CD4-positive, alpha-beta T cell (primary cell): ENCODE measurements around the gene SLC44A5. TPM values are rescaled to one million over a fixed set of nuclear protein-coding genes. Genes with fewer than 3 reads are reported as not detected.

Experiments
- ATAC-seq: fragments of 200-7000 bp; cut with Tn5 transposase; one replicate; pipeline ENCODE4 v1.10.0; 2022; ENCODE audit warnings: mild to moderate bottlenecking; ENCODE audit not compliant: poor library complexity
- CTCF ChIA-PET: fragments of 350-600 bp; sonication (Branson Sonifier 250); formaldehyde crosslinking; loops from one replicate; lab custom pipeline; 2021; ENCODE audit warnings: antibody characterized with exemption, inconsistent platforms; lab: Charles Lee
- POLR2A ChIA-PET: fragments of 350-600 bp; sonication (Branson Sonifier 250); formaldehyde crosslinking; loops from one replicate; lab custom pipeline; 2021; ENCODE audit warnings: antibody characterized with exemption, inconsistent platforms; lab: Charles Lee
- DNase-seq, 14 experiments: peaks; one replicate each; pipeline ENCODE4 v3.0.0-alpha.2; 2013 to 2020; ENCODE audit warnings: mixed read lengths in 2 of 14
- H3K27ac ChIP-seq, 2 donors: one replicate each; pipeline versions ENCODE4 v1.5.1 to v1.7.0; 2013; ENCODE audit warnings: low read length in 2 of 2, low read depth in 1 of 2, mild to moderate bottlenecking in 1 of 2
- H3K27me3 ChIP-seq, 2 experiments: 1 replicate in 1 of 2; 2 replicates in 1 of 2; pipeline versions ENCODE4 v1.6.1 to v1.7.0; 2013; ENCODE audit warnings: low read length in 2 of 2, control low read depth in 1 of 2, mild to moderate bottlenecking in 1 of 2, moderate library complexity in 1 of 2; ENCODE audit not compliant: insufficient read depth in 2 of 2, control insufficient read depth in 1 of 2
- H3K36me3 ChIP-seq: one replicate; pipeline ENCODE4 v1.6.1; 2013; ENCODE audit warnings: low read length, control low read depth; ENCODE audit not compliant: insufficient read depth
- H3K4me1 ChIP-seq: one replicate; pipeline ENCODE4 v1.6.1; 2013; ENCODE audit warnings: low read length, control low read depth; ENCODE audit not compliant: insufficient read depth
- H3K4me3 ChIP-seq: one replicate; pipeline ENCODE4 v1.5.1; 2013; ENCODE audit warnings: mild to moderate bottlenecking, low read length, moderate library complexity
- H3K9me3 ChIP-seq, 2 experiments: 1 replicate in 1 of 2; 2 replicates in 1 of 2; pipeline versions ENCODE4 v1.6.1 to v1.7.0; 2013; ENCODE audit warnings: low read length in 2 of 2, mild to moderate bottlenecking in 2 of 2, control low read depth in 1 of 2, moderate library complexity in 1 of 2; ENCODE audit not compliant: control insufficient read depth in 1 of 2, insufficient read depth in 1 of 2
- H3K27ac Mint-ChIP-seq: one replicate; pipeline ENCODE4 v1.8.0; 2020; ENCODE audit warnings: mixed read lengths
- H3K27me3 Mint-ChIP-seq: one replicate; pipeline ENCODE4 v1.8.0; 2021; ENCODE audit warnings: mixed read lengths
- H3K36me3 Mint-ChIP-seq: one replicate; pipeline ENCODE4 v1.8.0; 2021; ENCODE audit warnings: low read depth, mixed read lengths
- H3K4me1 Mint-ChIP-seq: one replicate; pipeline ENCODE4 v1.8.0; 2021; ENCODE audit warnings: low read depth, mixed read lengths
- H3K4me3 Mint-ChIP-seq: one replicate; pipeline ENCODE4 v1.8.0; 2020; ENCODE audit warnings: mild to moderate bottlenecking, mixed read lengths
- H3K9me3 Mint-ChIP-seq: one replicate; pipeline ENCODE4 v1.8.0; 2020; ENCODE audit warnings: mixed read lengths
- CTCF ChIP-seq: fragments of 200-600 bp; IDR thresholded peaks from one replicate; pipeline ENCODE4 v1.8.0; 2022; ENCODE audit warnings: antibody characterized with exemption, mild to moderate bottlenecking
- intact Hi-C, 2 experiments: fragments of 100-400 bp; cut with DNase I in 1 of 2; cut with micrococcal nuclease in 1 of 2; formaldehyde crosslinking; loops; one replicate each; pipeline versions ENCODE4 v1.15.1 to v1.9.0; 2023 to 2025; cut with DNase I, micrococcal nuclease
- total RNA-seq, 174 experiments: library from RNA in 2 of 174; stranded (reverse) in 2 of 174; gene quantifications; one replicate each; pipeline ENCODE4 v1.2.3 and lab custom pipeline; 2021 to 2026

The SLC44A5 gene
- total RNA-seq, 2 experiments from 2014 or later: not detected

- Mint-ChIP-seq H3K4me3 (no peak overlapping the region), H3K27ac (no peak overlapping the region), H3K9me3 (no peaks in the 10 kb centered on the region), H3K27me3 (no peaks in the 10 kb centered on the region), H3K4me1 (no peaks in the 10 kb centered on the region), H3K36me3 (no peaks in the 10 kb centered on the region)
- ChIA-PET CTCF (no interaction called here), POLR2A (no interaction called here)
- Histone ChIP-seq H3K4me3 (no peak overlapping the region), H3K36me3 (no peaks in the 10 kb centered on the region), H3K9me3 (no peaks in the 10 kb centered on the region), H3K27ac (no peak overlapping the region), H3K27me3 (no peaks in the 10 kb centered on the region), H3K4me1 (no peaks in the 10 kb centered on the region)
- DNase-seq (no peak), ATAC-seq (no peak)
- no peak for TF ChIP-seq CTCF
- intact Hi-C loops: no loop called here
Measured at GRCh38 chr1:75211648-75212047, 399.3 kb downstream of the SLC44A5 start.

- H3K36me3 ChIP-seq: no peaks in the 10 kb centered on the region
- TF ChIP-seq CTCF: no peak
- H3K27me3 Mint-ChIP-seq: no peaks in the 10 kb centered on the region
- H3K4me1 Mint-ChIP-seq: no peaks in the 10 kb centered on the region
- no peaks in the 10 kb centered on the region for H3K4me1 ChIP-seq
- ChIA-PET CTCF (no interaction called here), POLR2A (no interaction called here)
- H3K9me3 Mint-ChIP-seq: no peaks in the 10 kb centered on the region
- H3K4me3 Mint-ChIP-seq: no peak overlapping the region
- intact Hi-C loops: no loop called here
- no peak overlapping the region for H3K27ac Mint-ChIP-seq
- H3K4me3 ChIP-seq: no peak overlapping the region
- no peaks in the 10 kb centered on the region for H3K36me3 Mint-ChIP-seq
- no peak for DNase-seq
- no peaks in the 10 kb centered on the region for H3K9me3 ChIP-seq
- H3K27ac ChIP-seq: no peak overlapping the region
- no peak for ATAC-seq
- no peaks in the 10 kb centered on the region for H3K27me3 ChIP-seq
Measured at GRCh38 chr1:75208862-75209261, 402.1 kb downstream of the SLC44A5 start.

GRCh38 chr1:75203415-75204277 lies 407.3 kb downstream of the SLC44A5 start:
- no peak overlapping the region for H3K27ac ChIP-seq
- Mint-ChIP-seq H3K36me3 (no peaks in the 10 kb centered on the region), H3K4me1 (no peaks in the 10 kb centered on the region), H3K9me3 (no peaks in the 10 kb centered on the region), H3K27ac (no peak overlapping the region), H3K27me3 (no peaks in the 10 kb centered on the region), H3K4me3 (no peak overlapping the region)
- no peaks in the 10 kb centered on the region for H3K4me1 ChIP-seq
- DNase-seq: peak in 2 of 14 experiments; percentile 4 to 8
- TF ChIP-seq CTCF: no peak
- no peaks in the 10 kb centered on the region for H3K27me3 ChIP-seq
- H3K36me3 ChIP-seq: no peaks in the 10 kb centered on the region
- no peaks in the 10 kb centered on the region for H3K9me3 ChIP-seq
- intact Hi-C loops: loop anchor here in 1 of 2 experiments (5.0 kb wide), 1 partner anchor 431 kb away; no protein-coding TSS in a partner anchor
- no peak for ATAC-seq
- ChIA-PET POLR2A (no interaction called here), CTCF (no interaction called here)
- H3K4me3 ChIP-seq: no peak overlapping the region
